BE2C (cell line): ENCODE data around the gene ZNF775.

Experiments used
- DNase-seq: peaks from one replicate; pipeline ENCODE4 v3.0.0-alpha.2; 2020
- H3K27me3 ChIP-seq: fragments of 250-450 bp; sonication (Bioruptor Pico); 2 replicates; pipeline ENCODE4 v1.5.1; 2020; ENCODE audit warnings: mild to moderate bottlenecking
- H3K36me3 ChIP-seq: fragments of 250-450 bp; sonication (Bioruptor Pico); 2 replicates; pipeline ENCODE4 v1.5.1; 2020; ENCODE audit warnings: mild to moderate bottlenecking
- H3K4me1 ChIP-seq: fragments of 250-450 bp; sonication (Bioruptor Pico); 2 replicates; pipeline ENCODE4 v1.5.1; 2020
- H3K4me3 ChIP-seq: 2 replicates; pipeline ENCODE4 v1.5.1; 2011; ENCODE audit warnings: low read depth, low read length
- H3K9me3 ChIP-seq: fragments of 250-450 bp; sonication (Bioruptor Pico); 2 replicates; pipeline ENCODE4 v1.5.1; 2020
- CTCF ChIP-seq: IDR thresholded peaks from 2 replicates; pipeline ENCODE4 v1.5.1; 2012; ENCODE audit warnings: mild to moderate bottlenecking, low read depth, low read length

ZNF775 gene

GRCh38 chr7:150412518-150413488 is 33.7 kb downstream of the ZNF775 start:
- DNase-seq: no peak
- no peak for TF ChIP-seq CTCF
- Histone ChIP-seq H3K9me3 (no peaks in the 10 kb centered on the region), H3K36me3 (no peaks in the 10 kb centered on the region), H3K4me3 (no peak overlapping the region), H3K27me3 (no peaks in the 10 kb centered on the region), H3K4me1 (no peaks in the 10 kb centered on the region)

- no peaks in the 10 kb centered on the region for H3K27me3 ChIP-seq
- DNase-seq: no peak
- no peak overlapping the region for H3K4me3 ChIP-seq
- no peak for TF ChIP-seq CTCF
- no peaks in the 10 kb centered on the region for H3K9me3 ChIP-seq
- no peaks in the 10 kb centered on the region for H3K36me3 ChIP-seq
- no peaks in the 10 kb centered on the region for H3K4me1 ChIP-seq
Observed at GRCh38 chr7:150413640-150414081, 34.5 kb downstream of the ZNF775 start.

- no peaks in the 10 kb centered on the region for H3K9me3 ChIP-seq
- no peak for TF ChIP-seq CTCF
- no peaks in the 10 kb centered on the region for H3K36me3 ChIP-seq
- DNase-seq: no peak
- no peak overlapping the region for H3K4me3 ChIP-seq
- no peaks in the 10 kb centered on the region for H3K4me1 ChIP-seq
- H3K27me3 ChIP-seq: no peaks in the 10 kb centered on the region
Observed at GRCh38 chr7:150415161-150416153, 36.3 kb downstream of the ZNF775 start.

GRCh38 chr7:150417239-150417638 is 38.1 kb downstream of the ZNF775 start:
- H3K4me3 ChIP-seq: no peak overlapping the region
- DNase-seq: no peak
- no peak for TF ChIP-seq CTCF

GRCh38 chr7:150417863-150418262 is 38.7 kb downstream of the ZNF775 start:
- Histone ChIP-seq H3K27me3 (no peaks in the 10 kb centered on the region), H3K4me1 (no peaks in the 10 kb centered on the region), H3K9me3 (no peaks in the 10 kb centered on the region), H3K4me3 (no peak overlapping the region), H3K36me3 (no peaks in the 10 kb centered on the region)
- DNase-seq: no peak
- peak; percentile 15; the same call in 1 of the 2 replicates for TF ChIP-seq CTCF

More at GRCh38 chr7:150417239-150417638, 38.1 kb downstream of the ZNF775 start:
- Histone ChIP-seq H3K27me3 (no peaks in the 10 kb centered on the region), H3K36me3 (no peaks in the 10 kb centered on the region), H3K4me1 (no peaks in the 10 kb centered on the region), H3K9me3 (no peaks in the 10 kb centered on the region)
